ENCODE results near the gene ADM5. TPM values are rescaled to one million over a fixed set of nuclear protein-coding genes. Genes with fewer than 3 reads are reported as not detected.

ADM5 gene
- total and polyA plus RNA-seq, 7 donors = 0.49 to 3.1 (median 1.5) TPM; not detected in 2

DNA sequence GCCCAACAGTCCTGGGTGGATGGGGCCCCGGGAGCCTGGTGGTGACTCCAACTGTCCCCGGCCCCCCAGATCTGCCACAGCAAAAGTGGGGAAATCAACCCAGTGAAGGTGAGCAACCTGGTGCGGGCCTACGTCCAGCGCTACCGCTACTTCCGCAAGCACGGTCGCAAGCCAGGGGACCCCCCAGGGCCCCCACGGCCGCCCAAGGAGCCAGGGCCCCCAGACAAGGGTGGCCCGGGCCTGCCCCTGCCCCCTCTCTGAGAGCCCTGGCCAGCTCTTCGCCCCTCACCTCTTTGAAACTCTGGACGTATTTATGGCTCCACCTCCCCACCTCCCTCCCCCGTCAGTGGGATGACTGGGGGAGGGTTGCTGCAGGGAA is 31.3 kb upstream of the ADM5 start:
- intact Hi-C loops (cut with DNase I) = no loop called here
- TF ChIP-seq EP300 (IDR thresholded peaks at IDR 0.05) = no peak
- no peak for TF ChIP-seq POLR2A (IDR thresholded peaks at IDR 0.05)
- TF ChIP-seq POLR2AphosphoS5 (IDR thresholded peaks at IDR 0.05) = no peak
- TF ChIP-seq, protein P1, sequence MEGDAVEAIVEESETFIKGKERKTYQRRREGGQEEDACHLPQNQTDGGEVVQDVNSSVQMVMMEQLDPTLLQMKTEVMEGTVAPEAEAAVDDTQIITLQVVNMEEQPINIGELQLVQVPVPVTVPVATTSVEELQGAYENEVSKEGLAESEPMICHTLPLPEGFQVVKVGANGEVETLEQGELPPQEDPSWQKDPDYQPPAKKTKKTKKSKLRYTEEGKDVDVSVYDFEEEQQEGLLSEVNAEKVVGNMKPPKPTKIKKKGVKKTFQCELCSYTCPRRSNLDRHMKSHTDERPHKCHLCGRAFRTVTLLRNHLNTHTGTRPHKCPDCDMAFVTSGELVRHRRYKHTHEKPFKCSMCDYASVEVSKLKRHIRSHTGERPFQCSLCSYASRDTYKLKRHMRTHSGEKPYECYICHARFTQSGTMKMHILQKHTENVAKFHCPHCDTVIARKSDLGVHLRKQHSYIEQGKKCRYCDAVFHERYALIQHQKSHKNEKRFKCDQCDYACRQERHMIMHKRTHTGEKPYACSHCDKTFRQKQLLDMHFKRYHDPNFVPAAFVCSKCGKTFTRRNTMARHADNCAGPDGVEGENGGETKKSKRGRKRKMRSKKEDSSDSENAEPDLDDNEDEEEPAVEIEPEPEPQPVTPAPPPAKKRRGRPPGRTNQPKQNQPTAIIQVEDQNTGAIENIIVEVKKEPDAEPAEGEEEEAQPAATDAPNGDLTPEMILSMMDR (IDR thresholded peaks at IDR 0.05) = no peak
- H3K4me1 ChIP-seq = no peaks in the 10 kb centered on the region
- H3K4me3 ChIP-seq = no peak overlapping the region
- H3K36me3 ChIP-seq = peaks cover 58 to 100% (median 86%) of the 10 kb centered on the region in 4 donors
- 89% methylated on average over 15 of the region's 15 CpGs for WGBS, 2 donors
- H3K9me3 ChIP-seq = no peaks in the 10 kb centered on the region
- H3K27me3 ChIP-seq = no peaks in the 10 kb centered on the region
- no peak overlapping the region for H3K27ac ChIP-seq
- no peak for DNase-seq

DNA sequence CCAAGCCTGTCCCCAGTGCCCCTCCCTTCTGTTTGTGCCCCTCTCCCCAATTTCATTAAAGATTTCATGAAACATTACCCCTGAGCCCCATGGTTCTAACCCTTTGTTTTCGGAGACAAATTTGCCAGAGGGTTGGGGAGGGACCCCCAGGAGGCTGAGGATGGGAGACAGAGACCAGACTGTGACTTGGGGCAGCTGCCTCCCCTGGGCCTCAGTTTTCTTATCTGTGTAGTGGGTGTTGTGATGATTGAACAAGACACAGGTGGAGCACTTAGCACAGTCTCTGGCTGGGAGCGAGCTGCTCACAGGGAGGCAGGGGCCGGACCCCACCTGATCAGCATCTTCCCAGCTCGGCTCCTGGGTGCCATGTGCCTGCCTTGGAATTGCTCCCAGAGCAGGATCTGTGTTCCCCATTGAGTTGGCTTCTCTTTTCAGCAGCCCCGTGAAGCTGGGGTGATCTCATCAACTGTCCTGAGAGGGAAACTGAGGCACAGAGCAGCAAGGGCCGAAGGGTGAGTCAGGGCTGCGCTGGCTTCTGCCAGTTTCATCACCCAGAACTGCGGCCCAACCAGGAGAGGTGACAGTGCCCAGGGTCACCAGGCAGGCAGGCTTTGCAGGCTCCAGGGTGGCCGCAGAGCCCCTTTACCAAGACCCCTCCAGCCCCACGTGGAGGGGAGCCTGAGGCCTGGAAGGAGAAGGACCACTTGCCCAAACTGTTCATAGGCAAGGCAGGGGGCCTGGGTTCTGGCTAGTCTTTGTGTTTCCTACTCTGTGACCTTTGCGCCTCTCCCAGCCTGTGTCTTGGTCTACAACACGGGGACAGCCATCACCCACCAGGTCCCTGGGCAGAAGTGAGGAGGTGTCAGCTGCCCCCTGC is 30.6 kb upstream of the ADM5 start:
- Histone ChIP-seq H3K4me3 (no peak overlapping the region), H3K9me3 (no peaks in the 10 kb centered on the region), H3K4me1 (peaks cover 0 to 6% (median 4%) of the 10 kb centered on the region in 4 donors), H3K27me3 (no peaks in the 10 kb centered on the region), H3K27ac (no peak overlapping the region), H3K36me3 (peaks cover 51 to 93% (median 79%) of the 10 kb centered on the region in 4 donors)
- intact Hi-C loops (cut with DNase I) = no loop called here
- DNase-seq = no peak
- TF ChIP-seq EP300 (IDR thresholded peaks at IDR 0.05) (no peak), POLR2A (IDR thresholded peaks at IDR 0.05) (no peak), POLR2AphosphoS5 (IDR thresholded peaks at IDR 0.05) (no peak)
- TF ChIP-seq, protein P1 (IDR thresholded peaks at IDR 0.05) = no peak
- 89 to 94% methylated on average over 12 of the region's 12 CpGs for WGBS, 2 donors

DNA sequence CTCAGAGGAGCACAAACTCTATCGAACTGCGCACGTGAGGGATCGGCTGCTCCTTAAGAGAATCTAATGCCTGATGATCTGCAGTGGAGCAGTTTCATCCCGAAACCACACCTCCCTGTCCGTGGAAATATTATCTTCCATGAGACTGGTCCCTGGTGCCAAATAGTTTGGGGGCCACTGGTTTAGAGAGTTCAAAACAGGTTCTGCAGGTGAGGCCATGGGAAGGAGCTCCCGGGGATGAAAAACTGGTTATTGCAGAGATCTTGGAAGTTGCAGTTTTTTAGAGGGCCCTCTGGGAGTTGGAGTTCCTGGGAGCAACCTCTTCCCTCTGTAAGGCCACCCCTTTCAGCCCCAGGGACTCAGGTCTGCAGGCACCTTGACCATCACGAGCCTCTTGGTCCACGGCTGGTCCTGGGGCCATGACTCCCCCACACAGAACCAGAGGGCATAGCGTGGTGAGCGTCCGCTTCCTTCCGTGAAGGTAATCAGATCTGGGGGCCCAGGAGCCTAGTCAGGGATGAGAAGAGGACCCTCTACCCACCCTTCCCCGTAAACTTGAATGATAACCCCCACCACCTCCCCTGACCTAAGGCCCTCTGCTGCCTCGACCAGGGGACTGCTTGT is 28.9 kb upstream of the ADM5 start:
- no peak overlapping the region for H3K4me3 ChIP-seq
- peaks cover 37 to 77% (median 63%) of the 10 kb centered on the region in 4 donors for H3K36me3 ChIP-seq
- intact Hi-C loops (cut with DNase I) = no loop called here
- 92 to 93% methylated on average over 15 of the region's 15 CpGs for WGBS, 2 donors
- TF ChIP-seq, protein P1 (IDR thresholded peaks at IDR 0.05) = no peak
- TF ChIP-seq POLR2A (IDR thresholded peaks at IDR 0.05) (no peak), POLR2AphosphoS5 (IDR thresholded peaks at IDR 0.05) (no peak), EP300 (IDR thresholded peaks at IDR 0.05) (no peak)
- DNase-seq = no peak
- H3K9me3 ChIP-seq = no peaks in the 10 kb centered on the region
- H3K27ac ChIP-seq = no peak overlapping the region
- no peaks in the 10 kb centered on the region for H3K27me3 ChIP-seq
- H3K4me1 ChIP-seq = peaks cover 0 to 21% (median 11%) of the 10 kb centered on the region in 4 donors

DNA sequence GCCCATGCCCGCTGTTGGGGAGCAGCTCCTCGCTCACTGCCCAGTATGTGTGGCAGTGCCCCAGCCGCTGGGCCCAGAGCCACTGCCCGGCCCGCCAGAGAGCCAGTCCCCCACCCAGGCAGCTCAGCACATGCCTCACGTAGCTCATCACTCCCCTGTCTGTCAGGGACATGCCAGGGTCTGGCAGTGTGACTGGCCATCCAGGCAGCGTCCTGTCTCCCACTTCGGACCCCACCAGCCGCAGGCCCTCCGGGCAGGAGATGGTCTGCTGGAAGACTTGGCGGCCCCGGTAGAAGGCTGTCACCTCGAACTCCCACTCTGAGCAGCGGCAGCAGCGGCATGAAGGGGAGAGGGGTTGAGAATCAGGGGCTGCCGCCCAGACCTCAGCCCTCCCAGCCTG is 27.4 kb upstream of the ADM5 start:
- H3K4me3 ChIP-seq = no peak overlapping the region
- H3K27ac ChIP-seq = no peak overlapping the region
- no peak for DNase-seq
- no peaks in the 10 kb centered on the region for H3K27me3 ChIP-seq
- intact Hi-C loops (cut with DNase I) = no loop called here
- WGBS, 2 donors = 96% methylated on average over 16 of the region's 16 CpGs
- H3K36me3 ChIP-seq = peaks cover 27 to 61% (median 47%) of the 10 kb centered on the region in 4 donors
- TF ChIP-seq POLR2AphosphoS5 (IDR thresholded peaks at IDR 0.05) (no peak), EP300 (IDR thresholded peaks at IDR 0.05) (no peak), POLR2A (IDR thresholded peaks at IDR 0.05) (no peak)
- TF ChIP-seq, protein P1 (IDR thresholded peaks at IDR 0.05) = no peak
- no peaks in the 10 kb centered on the region for H3K9me3 ChIP-seq
- H3K4me1 ChIP-seq = peaks cover 0 to 33% (median 22%) of the 10 kb centered on the region in 4 donors
